ENCODE data around the gene ARHGAP24. TPM values are rescaled to one million over a fixed set of nuclear protein-coding genes. Genes with fewer than 3 reads are reported as not detected.

The ARHGAP24 gene
- polyA plus RNA-seq, 3 donors: 12.5 to 32.0 (median 18.8) TPM

- no peak for TF ChIP-seq CTCF (IDR thresholded peaks at IDR 0.05)
- Histone ChIP-seq H3K79me2 (ENCODE audit: insufficient read depth, low read length) (no peaks in the 10 kb centered on the region), H3K9ac (ENCODE audit: insufficient read depth, low read length, poor library complexity, severe bottlenecking) (no peak overlapping the region), H3K9me3 (replicated peaks in 1 of 2; ENCODE audit: control insufficient read depth in 1 of 2, insufficient read depth in 1 of 2, low read length in 2 of 2) (no peaks in the 10 kb centered on the region), H3K36me3 (replicated peaks in 1 of 2; ENCODE audit: control insufficient read depth in 1 of 2, insufficient read depth in 2 of 2, low read length in 2 of 2) (no peaks in the 10 kb centered on the region), H2AFZ (ENCODE audit: insufficient read depth, low read depth, low read length, poor library complexity, severe bottlenecking) (no peak overlapping the region), H3K27ac (ENCODE audit: low read depth in 1 of 2, low read length in 2 of 2) (no peak overlapping the region), H3K4me3 (replicated peaks in 1 of 3; ENCODE audit: low read depth in 2 of 3, low read length in 3 of 3) (no peak overlapping the region), H3K27me3 (ENCODE audit: control insufficient read depth in 2 of 2, insufficient read depth in 2 of 2, low read length in 2 of 2) (no peaks in the 10 kb centered on the region), H3K4me1 (ENCODE audit: control insufficient read depth in 1 of 2, insufficient read depth in 2 of 2, low read length in 2 of 2) (no peaks in the 10 kb centered on the region), H3K4me2 (replicated peaks; ENCODE audit: extremely low read depth, low read length, poor library complexity, severe bottlenecking) (no peak overlapping the region), H4K20me1 (ENCODE audit: insufficient read depth, low read length) (peaks cover 66% of the 10 kb centered on the region)
- no peaks in the 10 kb centered on the region for H3K4me1 Mint-ChIP-seq
- no peak overlapping the region for H3K4me3 Mint-ChIP-seq
- no peak for DNase-seq
- H3K27ac Mint-ChIP-seq: no peak overlapping the region
- whole genome bisulfite sequencing (ENCODE audit: insufficient coverage): 100% methylated on average over 1 of the region's 2 CpGs
- H3K36me3 Mint-ChIP-seq: no peaks in the 10 kb centered on the region
- intact Hi-C loops (cut with micrococcal nuclease): no loop called here
- peaks cover 0 to 2% (median 0%) of the 10 kb centered on the region in 7 donors for H3K9me3 Mint-ChIP-seq
- peaks cover 0 to 2% (median 0%) of the 10 kb centered on the region in 3 donors for H3K27me3 Mint-ChIP-seq (ENCODE audit: low read depth in 3 of 3)
These were observed 430.8 kb downstream of the ARHGAP24 start for GRCh38 chr4:85905761-85906160.

GRCh38 chr4:85907001-85907400, 432.1 kb downstream of the ARHGAP24 start:
- Mint-ChIP-seq H3K36me3 (no peaks in the 10 kb centered on the region), H3K27me3 (ENCODE audit: low read depth in 3 of 3) (peaks cover 0 to 2% (median 0%) of the 10 kb centered on the region in 3 donors), H3K4me3 (no peak overlapping the region), H3K27ac (no peak overlapping the region), H3K9me3 (peaks cover 0 to 2% (median 0%) of the 10 kb centered on the region in 7 donors), H3K4me1 (no peaks in the 10 kb centered on the region)
- Histone ChIP-seq H3K4me3 (replicated peaks in 1 of 3; ENCODE audit: low read depth in 2 of 3, low read length in 3 of 3) (no peak overlapping the region), H3K27me3 (ENCODE audit: control insufficient read depth in 2 of 2, insufficient read depth in 2 of 2, low read length in 2 of 2) (no peaks in the 10 kb centered on the region), H3K79me2 (ENCODE audit: insufficient read depth, low read length) (no peaks in the 10 kb centered on the region), H4K20me1 (ENCODE audit: insufficient read depth, low read length) (peaks cover 76% of the 10 kb centered on the region), H2AFZ (ENCODE audit: insufficient read depth, low read depth, low read length, poor library complexity, severe bottlenecking) (no peak overlapping the region), H3K4me2 (replicated peaks; ENCODE audit: extremely low read depth, low read length, poor library complexity, severe bottlenecking) (no peak overlapping the region), H3K36me3 (replicated peaks in 1 of 2; ENCODE audit: control insufficient read depth in 1 of 2, insufficient read depth in 2 of 2, low read length in 2 of 2) (no peaks in the 10 kb centered on the region), H3K9me3 (replicated peaks in 1 of 2; ENCODE audit: control insufficient read depth in 1 of 2, insufficient read depth in 1 of 2, low read length in 2 of 2) (no peaks in the 10 kb centered on the region), H3K9ac (ENCODE audit: insufficient read depth, low read length, poor library complexity, severe bottlenecking) (no peak overlapping the region), H3K4me1 (ENCODE audit: control insufficient read depth in 1 of 2, insufficient read depth in 2 of 2, low read length in 2 of 2) (no peaks in the 10 kb centered on the region), H3K27ac (ENCODE audit: low read depth in 1 of 2, low read length in 2 of 2) (no peak overlapping the region)
- intact Hi-C loops (cut with micrococcal nuclease): no loop called here
- no peak for TF ChIP-seq CTCF (IDR thresholded peaks at IDR 0.05)
- no peak for DNase-seq
- no CpG with 5 or more reads among the region's 2 CpGs for WGBS (ENCODE audit: insufficient coverage)

All from CD14-positive monocyte (primary cell).